WTC11 (cell line): ENCODE measurements around the gene CDK2AP2.

Experiments
- ATF6 ChIP-seq: sonication (generic); formaldehyde crosslinking; IDR thresholded peaks from 2 replicates; pipeline ENCODE4 v1.8.1; 2023; ENCODE audit warnings: mild to moderate bottlenecking, missing genetic modification reagents
- CREB1 ChIP-seq: sonication (generic); formaldehyde crosslinking; IDR thresholded peaks from 2 replicates; pipeline ENCODE4 v1.8.0; 2023; ENCODE audit warnings: mild to moderate bottlenecking, missing genetic modification reagents
- CTCF ChIP-seq: fragments of 200-600 bp; IDR thresholded peaks from 2 replicates; pipeline ENCODE4 v1.8.0; 2022; ENCODE audit warnings: antibody characterized with exemption
- E2F4 ChIP-seq: sonication (generic); formaldehyde crosslinking; IDR thresholded peaks from 2 replicates; pipeline ENCODE4 v1.8.1; 2022; ENCODE audit warnings: low read depth, mild to moderate bottlenecking, moderate library complexity, missing genetic modification reagents, borderline replicate concordance
- GABPB1 ChIP-seq: sonication (generic); formaldehyde crosslinking; IDR thresholded peaks from 2 replicates; pipeline ENCODE4 v1.8.1; 2023; ENCODE audit warnings: mild to moderate bottlenecking, missing genetic modification reagents
- NR3C1 ChIP-seq: sonication (generic); formaldehyde crosslinking; conservative IDR thresholded peaks from 2 replicates; pipeline ENCODE4 v1.8.1; 2023; ENCODE audit warnings: low read depth, mild to moderate bottlenecking, missing genetic modification reagents
- USF2 ChIP-seq: sonication (generic); formaldehyde crosslinking; IDR thresholded peaks from 2 replicates; pipeline ENCODE4 v1.8.1; 2023; ENCODE audit warnings: mild to moderate bottlenecking, missing genetic modification reagents, moderate library complexity

GRCh38 chr11:67521924-67522323 is 14.0 kb upstream of the CDK2AP2 start:
- TF ChIP-seq GABPB1 (CRISPR knock-in tag) (no peak), CTCF (no peak), E2F4 (no peak), CREB1 (CRISPR knock-in tag) (no peak), ATF6 (CRISPR knock-in tag) (no peak), NR3C1 (CRISPR knock-in tag) (no peak), USF2 (CRISPR knock-in tag) (no peak)
